Neuronal stem cell (in vitro differentiated cells): ENCODE results near the gene TXNDC11.

Source experiments
- DNase-seq: peaks from one replicate; pipeline ENCODE4 v3.0.0-alpha.2; 2013; ENCODE audit warnings: low spot score
- H2AFZ ChIP-seq: one replicate; pipeline ENCODE4 v1.6.1; 2013; ENCODE audit warnings: mild to moderate bottlenecking, low read length, inconsistent platforms
- H2AK5ac ChIP-seq: 2 replicates; pipeline ENCODE4 v1.6.1; 2013; ENCODE audit warnings: low read depth, mild to moderate bottlenecking, inconsistent platforms, low read length, moderate library complexity, mixed read lengths
- H2BK120ac ChIP-seq: 2 replicates; pipeline ENCODE4 v1.6.1; 2013; ENCODE audit warnings: low read depth, mild to moderate bottlenecking, inconsistent platforms, low read length, moderate library complexity, mixed read lengths
- H2BK12ac ChIP-seq: one replicate; pipeline ENCODE4 v1.6.1; 2013; ENCODE audit warnings: low read length, inconsistent platforms
- H2BK15ac ChIP-seq: 2 replicates; pipeline ENCODE4 v1.6.1; 2013; ENCODE audit warnings: mild to moderate bottlenecking, low read length, inconsistent platforms, mixed read lengths
- H2BK5ac ChIP-seq: one replicate; pipeline ENCODE4 v1.6.1; 2013; ENCODE audit warnings: inconsistent platforms, mild to moderate bottlenecking, low read length, moderate library complexity
- H3K14ac ChIP-seq: one replicate; pipeline ENCODE4 v1.6.1; 2013; ENCODE audit warnings: low read length, inconsistent platforms
- H3K18ac ChIP-seq: 2 replicates; pipeline ENCODE4 v1.6.1; 2013; ENCODE audit warnings: low read length, inconsistent platforms
- H3K23ac ChIP-seq: 2 replicates; pipeline ENCODE4 v1.6.1; 2013; ENCODE audit warnings: low read depth, mild to moderate bottlenecking, mixed read lengths, low read length, inconsistent platforms; ENCODE audit not compliant: poor library complexity
- H3K27ac ChIP-seq: replicated peaks from 3 replicates; pipeline ENCODE4 v1.5.1; 2013; ENCODE audit warnings: low read length, inconsistent platforms
- H3K27me3 ChIP-seq, 3 experiments: 2 replicates each; pipeline ENCODE4 v1.6.1; 2013; ENCODE audit warnings: low read length in 3 of 3, mild to moderate bottlenecking in 2 of 3, inconsistent platforms in 1 of 3, low read depth in 1 of 3, mixed read lengths in 1 of 3, moderate library complexity in 1 of 3; ENCODE audit not compliant: control insufficient read depth in 3 of 3, insufficient read depth in 3 of 3
- H3K36me3 ChIP-seq, 2 donors: replicated peaks in 1 of 2; 2 replicates each; pipeline ENCODE4 v1.6.1; 2013; ENCODE audit warnings: low read length in 2 of 2; ENCODE audit not compliant: control insufficient read depth in 2 of 2, insufficient read depth in 2 of 2
- H3K4ac ChIP-seq: 2 replicates; pipeline ENCODE4 v1.6.1; 2013; ENCODE audit warnings: inconsistent platforms, mild to moderate bottlenecking, low read length, moderate library complexity
- H3K4me1 ChIP-seq, 2 donors: 1 replicate in 1 of 2; 2 replicates in 1 of 2; pipeline ENCODE4 v1.6.1; 2013; ENCODE audit warnings: low read length in 2 of 2, low read depth in 1 of 2; ENCODE audit not compliant: control insufficient read depth in 2 of 2, insufficient read depth in 1 of 2
- H3K4me2 ChIP-seq: one replicate; pipeline ENCODE4 v1.6.1; 2013; ENCODE audit warnings: mild to moderate bottlenecking, low read length, inconsistent platforms; ENCODE audit not compliant: insufficient read depth, poor library complexity, severe bottlenecking
- H3K4me3 ChIP-seq, 2 donors: 2 replicates each; pipeline ENCODE4 v1.5.1; 2013; ENCODE audit warnings: low read length in 2 of 2, mild to moderate bottlenecking in 2 of 2, inconsistent platforms in 1 of 2, moderate library complexity in 1 of 2
- H3K79me1 ChIP-seq: one replicate; pipeline ENCODE4 v1.6.1; 2013; ENCODE audit warnings: low read depth, mild to moderate bottlenecking, inconsistent platforms, low read length, moderate library complexity
- H3K9ac ChIP-seq: one replicate; pipeline ENCODE4 v1.6.1; 2013; ENCODE audit warnings: mild to moderate bottlenecking, low read depth, low read length, inconsistent platforms; ENCODE audit not compliant: poor library complexity
- H3K9me3 ChIP-seq, 2 donors: replicated peaks in 1 of 2; 2 replicates each; pipeline versions ENCODE3 to v1.6.1; 2013; ENCODE audit warnings: low read length in 2 of 2, mild to moderate bottlenecking in 2 of 2, inconsistent platforms in 1 of 2, low read depth in 1 of 2, mixed read lengths in 1 of 2, moderate library complexity in 1 of 2; ENCODE audit not compliant: control insufficient read depth in 2 of 2, insufficient read depth in 1 of 2
- H4K8ac ChIP-seq: one replicate; pipeline ENCODE4 v1.6.1; 2013; ENCODE audit warnings: low read depth, mild to moderate bottlenecking, inconsistent platforms, low read length, moderate library complexity
- H4K91ac ChIP-seq: one replicate; pipeline ENCODE4 v1.6.1; 2013; ENCODE audit warnings: low read length, low read depth, mild to moderate bottlenecking, inconsistent platforms; ENCODE audit not compliant: poor library complexity
- WGBS, 2 donors: extraction: QIAGEN DNeasy Blood & Tissue Kit; methylation state at CpG; one replicate each; pipeline ENCODE4 v1.1.7; 2013; ENCODE audit warnings: missing lambda C conversion rate in 2 of 2, mixed read lengths in 1 of 2; ENCODE audit not compliant: insufficient read length in 2 of 2, insufficient replicate concordance in 1 of 2; ENCODE audit errors: extremely low coverage in 2 of 2; 5-methylcytosine and 5-hydroxymethylcytosine counted together

The TXNDC11 gene

GRCh38 chr16:11682655-11683096 lies 60.0 kb downstream of the TXNDC11 start:
- Histone ChIP-seq H3K4me3 (no peak overlapping the region), H3K9me3 (no peaks in the 10 kb centered on the region), H2BK5ac (no peak overlapping the region), H4K91ac (no peak overlapping the region), H3K18ac (no peak overlapping the region), H2AK5ac (no peak overlapping the region), H2BK120ac (no peak overlapping the region), H3K27me3 (no peaks in the 10 kb centered on the region), H3K4me1 (no peaks in the 10 kb centered on the region), H2AFZ (no peak overlapping the region), H2BK12ac (no peak overlapping the region), H3K4me2 (no peak overlapping the region), H3K36me3 (peaks cover 24 to 95% of the 10 kb centered on the region in 2 donors), H4K8ac (no peak overlapping the region), H3K4ac (no peak overlapping the region), H3K9ac (no peak overlapping the region), H3K79me1 (no peaks in the 10 kb centered on the region), H3K14ac (no peak overlapping the region), H2BK15ac (no peak overlapping the region), H3K27ac (no peak overlapping the region), H3K23ac (no peak overlapping the region)
- WGBS, 2 donors = no CpG with 5 or more reads among the region's 5 CpGs
- DNase-seq = no peak

- H2BK15ac ChIP-seq = no peak overlapping the region
- no CpG with 5 or more reads among the region's 12 CpGs for WGBS, 2 donors
- DNase-seq = no peak
- H3K4me2 ChIP-seq = no peak overlapping the region
- H2AK5ac ChIP-seq = no peak overlapping the region
- no peaks in the 10 kb centered on the region for H3K79me1 ChIP-seq
- H2BK12ac ChIP-seq = no peak overlapping the region
- H3K27me3 ChIP-seq = no peaks in the 10 kb centered on the region
- no peak overlapping the region for H2AFZ ChIP-seq
- no peak overlapping the region for H4K8ac ChIP-seq
- no peaks in the 10 kb centered on the region for H3K9me3 ChIP-seq
- no peak overlapping the region for H2BK120ac ChIP-seq
- no peak overlapping the region for H3K14ac ChIP-seq
- no peak overlapping the region for H3K9ac ChIP-seq
- no peak overlapping the region for H3K23ac ChIP-seq
- H3K27ac ChIP-seq = no peak overlapping the region
- H4K91ac ChIP-seq = no peak overlapping the region
- no peak overlapping the region for H2BK5ac ChIP-seq
- no peak overlapping the region for H3K4me3 ChIP-seq
- H3K4me1 ChIP-seq = no peaks in the 10 kb centered on the region
- no peak overlapping the region for H3K4ac ChIP-seq
- H3K36me3 ChIP-seq = peaks cover 26 to 95% of the 10 kb centered on the region in 2 donors
- no peak overlapping the region for H3K18ac ChIP-seq
Measured at GRCh38 chr16:11681976-11682654, 60.5 kb downstream of the TXNDC11 start.

GRCh38 chr16:11681556-11681955 lies 61.1 kb downstream of the TXNDC11 start:
- H3K9ac ChIP-seq = no peak overlapping the region
- no peak overlapping the region for H2BK12ac ChIP-seq
- no peak overlapping the region for H2BK120ac ChIP-seq
- no peak overlapping the region for H4K91ac ChIP-seq
- no peaks in the 10 kb centered on the region for H3K27me3 ChIP-seq
- H3K27ac ChIP-seq = no peak overlapping the region
- H2BK5ac ChIP-seq = no peak overlapping the region
- H3K4me1 ChIP-seq = no peaks in the 10 kb centered on the region
- no peaks in the 10 kb centered on the region for H3K9me3 ChIP-seq
- H3K18ac ChIP-seq = no peak overlapping the region
- no peak overlapping the region for H2AK5ac ChIP-seq
- H2AFZ ChIP-seq = no peak overlapping the region
- H3K36me3 ChIP-seq = peaks cover 30 to 95% of the 10 kb centered on the region in 2 donors
- H3K23ac ChIP-seq = no peak overlapping the region
- no peak overlapping the region for H2BK15ac ChIP-seq
- no peak overlapping the region for H4K8ac ChIP-seq
- H3K4me3 ChIP-seq = no peak overlapping the region
- no CpG with 5 or more reads among the region's 2 CpGs for WGBS, 2 donors
- H3K4ac ChIP-seq = no peak overlapping the region
- DNase-seq = no peak
- H3K14ac ChIP-seq = no peak overlapping the region
- H3K4me2 ChIP-seq = no peak overlapping the region
- peaks cover 4% of the 10 kb centered on the region for H3K79me1 ChIP-seq

- Histone ChIP-seq H2AK5ac (no peak overlapping the region), H2BK12ac (no peak overlapping the region), H3K4me1 (no peaks in the 10 kb centered on the region), H3K27ac (no peak overlapping the region), H3K23ac (no peak overlapping the region), H3K36me3 (peaks cover 38 to 98% of the 10 kb centered on the region in 2 donors), H4K91ac (no peak overlapping the region), H3K18ac (no peak overlapping the region), H3K27me3 (no peaks in the 10 kb centered on the region), H3K9me3 (no peaks in the 10 kb centered on the region), H2BK5ac (no peak overlapping the region), H3K4me2 (no peak overlapping the region), H3K4me3 (no peak overlapping the region), H3K9ac (no peak overlapping the region), H2AFZ (no peak overlapping the region), H2BK120ac (no peak overlapping the region), H3K14ac (no peak overlapping the region), H4K8ac (no peak overlapping the region), H3K79me1 (peaks cover 11% of the 10 kb centered on the region), H3K4ac (no peak overlapping the region), H2BK15ac (no peak overlapping the region)
- no CpG with 5 or more reads among the region's 12 CpGs for WGBS, 2 donors
- DNase-seq = no peak
Measured at GRCh38 chr16:11679941-11680911, 62.4 kb downstream of the TXNDC11 start.
